CD4-positive, alpha-beta T cell (primary cell): ENCODE results near the gene MED15. TPM values are rescaled to one million over a fixed set of nuclear protein-coding genes. Genes with fewer than 3 reads are reported as not detected.

Source experiments
- ATAC-seq: fragments of 200-7000 bp; cut with Tn5 transposase; one replicate; pipeline ENCODE4 v1.10.0; 2022; ENCODE audit warnings: mild to moderate bottlenecking; ENCODE audit not compliant: poor library complexity
- CTCF ChIA-PET: fragments of 350-600 bp; sonication (Branson Sonifier 250); formaldehyde crosslinking; loops from one replicate; lab custom pipeline; 2021; ENCODE audit warnings: antibody characterized with exemption, inconsistent platforms; lab: Charles Lee
- POLR2A ChIA-PET: fragments of 350-600 bp; sonication (Branson Sonifier 250); formaldehyde crosslinking; loops from one replicate; lab custom pipeline; 2021; ENCODE audit warnings: antibody characterized with exemption, inconsistent platforms; lab: Charles Lee
- DNase-seq, 14 experiments: peaks; one replicate each; pipeline ENCODE4 v3.0.0-alpha.2; 2013 to 2020; ENCODE audit warnings: mixed read lengths in 2 of 14
- H3K27ac ChIP-seq, 2 donors: one replicate each; pipeline versions ENCODE4 v1.5.1 to v1.7.0; 2013; ENCODE audit warnings: low read length in 2 of 2, low read depth in 1 of 2, mild to moderate bottlenecking in 1 of 2
- H3K27me3 ChIP-seq, 2 experiments: 1 replicate in 1 of 2; 2 replicates in 1 of 2; pipeline versions ENCODE4 v1.6.1 to v1.7.0; 2013; ENCODE audit warnings: low read length in 2 of 2, control low read depth in 1 of 2, mild to moderate bottlenecking in 1 of 2, moderate library complexity in 1 of 2; ENCODE audit not compliant: insufficient read depth in 2 of 2, control insufficient read depth in 1 of 2
- H3K36me3 ChIP-seq: one replicate; pipeline ENCODE4 v1.6.1; 2013; ENCODE audit warnings: low read length, control low read depth; ENCODE audit not compliant: insufficient read depth
- H3K4me1 ChIP-seq: one replicate; pipeline ENCODE4 v1.6.1; 2013; ENCODE audit warnings: low read length, control low read depth; ENCODE audit not compliant: insufficient read depth
- H3K4me3 ChIP-seq: one replicate; pipeline ENCODE4 v1.5.1; 2013; ENCODE audit warnings: mild to moderate bottlenecking, low read length, moderate library complexity
- H3K9me3 ChIP-seq, 2 experiments: 1 replicate in 1 of 2; 2 replicates in 1 of 2; pipeline versions ENCODE4 v1.6.1 to v1.7.0; 2013; ENCODE audit warnings: low read length in 2 of 2, mild to moderate bottlenecking in 2 of 2, control low read depth in 1 of 2, moderate library complexity in 1 of 2; ENCODE audit not compliant: control insufficient read depth in 1 of 2, insufficient read depth in 1 of 2
- H3K27ac Mint-ChIP-seq: one replicate; pipeline ENCODE4 v1.8.0; 2020; ENCODE audit warnings: mixed read lengths
- H3K27me3 Mint-ChIP-seq: one replicate; pipeline ENCODE4 v1.8.0; 2021; ENCODE audit warnings: mixed read lengths
- H3K36me3 Mint-ChIP-seq: one replicate; pipeline ENCODE4 v1.8.0; 2021; ENCODE audit warnings: low read depth, mixed read lengths
- H3K4me1 Mint-ChIP-seq: one replicate; pipeline ENCODE4 v1.8.0; 2021; ENCODE audit warnings: low read depth, mixed read lengths
- H3K4me3 Mint-ChIP-seq: one replicate; pipeline ENCODE4 v1.8.0; 2020; ENCODE audit warnings: mild to moderate bottlenecking, mixed read lengths
- H3K9me3 Mint-ChIP-seq: one replicate; pipeline ENCODE4 v1.8.0; 2020; ENCODE audit warnings: mixed read lengths
- CTCF ChIP-seq: fragments of 200-600 bp; IDR thresholded peaks from one replicate; pipeline ENCODE4 v1.8.0; 2022; ENCODE audit warnings: antibody characterized with exemption, mild to moderate bottlenecking
- intact Hi-C, 2 experiments: fragments of 100-400 bp; cut with DNase I in 1 of 2; cut with micrococcal nuclease in 1 of 2; formaldehyde crosslinking; loops; one replicate each; pipeline versions ENCODE4 v1.15.1 to v1.9.0; 2023 to 2025; cut with DNase I, micrococcal nuclease
- total RNA-seq, 174 experiments: library from RNA in 2 of 174; stranded (reverse) in 2 of 174; gene quantifications; one replicate each; pipeline ENCODE4 v1.2.3 and lab custom pipeline; 2021 to 2026

The MED15 gene
- total RNA-seq, 2 experiments from 2014 or later = 181 to 191 TPM

GRCh38 chr22:20615021-20615420 lies 107.6 kb downstream of the MED15 start:
- H3K4me3 Mint-ChIP-seq = no peak overlapping the region
- intact Hi-C loops = no loop called here
- Histone ChIP-seq H3K27ac (no peak overlapping the region), H3K4me3 (no peak overlapping the region), H3K27me3 (no peaks in the 10 kb centered on the region), H3K9me3 (no peaks in the 10 kb centered on the region), H3K36me3 (no peaks in the 10 kb centered on the region), H3K4me1 (no peaks in the 10 kb centered on the region)
- H3K36me3 Mint-ChIP-seq = no peaks in the 10 kb centered on the region
- ATAC-seq (no peak), DNase-seq (no peak)
- H3K9me3 Mint-ChIP-seq = no peaks in the 10 kb centered on the region
- CTCF ChIA-PET = interaction anchor here (0.7 kb wide), 1 partner anchor 155 kb away, joined by 3 read pairs; no protein-coding TSS in a partner anchor
- no peak overlapping the region for H3K27ac Mint-ChIP-seq
- no peaks in the 10 kb centered on the region for H3K4me1 Mint-ChIP-seq
- H3K27me3 Mint-ChIP-seq = no peaks in the 10 kb centered on the region
- TF ChIP-seq CTCF = no peak
- POLR2A ChIA-PET = no interaction called here

DNA sequence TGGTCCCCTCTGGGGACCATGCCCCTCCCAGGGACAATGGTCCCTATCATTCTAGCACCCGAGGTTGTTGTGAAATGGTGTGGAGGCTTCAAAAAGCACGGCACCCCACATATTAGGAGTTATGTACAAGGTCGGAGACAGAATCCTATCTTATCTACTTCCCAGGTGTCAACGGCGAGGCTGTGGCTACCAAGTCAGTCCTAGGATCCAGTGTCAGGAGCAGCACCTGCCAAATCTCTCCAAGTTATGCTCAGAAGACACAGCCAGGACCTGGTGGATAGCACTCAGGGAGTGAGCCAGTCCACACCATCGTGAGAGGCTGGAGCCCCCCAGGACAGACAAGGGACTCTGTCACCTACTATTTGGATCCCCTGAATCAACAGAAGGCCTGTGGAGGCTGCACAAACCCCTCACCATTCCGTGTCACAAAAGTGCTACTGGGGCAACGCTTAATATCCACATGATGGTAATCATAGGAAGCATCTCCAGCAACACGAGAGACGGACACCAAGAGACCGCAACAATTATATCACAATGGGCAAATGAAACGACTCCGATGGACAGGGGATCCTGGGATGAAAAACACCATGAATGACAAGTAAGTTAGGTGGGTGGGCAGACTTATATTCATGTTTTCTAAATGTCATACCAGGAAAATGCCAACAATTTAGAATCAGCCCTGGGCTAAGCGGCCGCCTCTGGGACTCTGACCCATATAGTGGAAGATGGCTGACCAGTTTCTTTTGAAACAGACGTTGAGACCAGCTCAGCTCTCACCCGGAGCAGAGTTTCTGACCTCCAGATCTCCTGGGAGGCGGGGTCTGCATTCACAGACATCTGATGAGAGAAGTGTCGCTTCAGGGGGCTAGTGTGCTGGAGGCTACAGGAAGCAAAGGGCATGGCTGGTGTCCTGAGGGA lies 108.4 kb downstream of the MED15 start:
- ChIA-PET CTCF (no interaction called here), POLR2A (no interaction called here)
- intact Hi-C loops = no loop called here
- Histone ChIP-seq H3K4me3 (no peak overlapping the region), H3K4me1 (no peaks in the 10 kb centered on the region), H3K36me3 (no peaks in the 10 kb centered on the region), H3K27ac (no peak overlapping the region), H3K27me3 (no peaks in the 10 kb centered on the region), H3K9me3 (no peaks in the 10 kb centered on the region)
- H3K4me1 Mint-ChIP-seq = no peaks in the 10 kb centered on the region
- H3K9me3 Mint-ChIP-seq = no peaks in the 10 kb centered on the region
- no peaks in the 10 kb centered on the region for H3K36me3 Mint-ChIP-seq
- no peak overlapping the region for H3K4me3 Mint-ChIP-seq
- DNase-seq = no peak
- H3K27ac Mint-ChIP-seq = no peak overlapping the region
- no peak for ATAC-seq
- no peak for TF ChIP-seq CTCF
- H3K27me3 Mint-ChIP-seq = no peaks in the 10 kb centered on the region

DNA sequence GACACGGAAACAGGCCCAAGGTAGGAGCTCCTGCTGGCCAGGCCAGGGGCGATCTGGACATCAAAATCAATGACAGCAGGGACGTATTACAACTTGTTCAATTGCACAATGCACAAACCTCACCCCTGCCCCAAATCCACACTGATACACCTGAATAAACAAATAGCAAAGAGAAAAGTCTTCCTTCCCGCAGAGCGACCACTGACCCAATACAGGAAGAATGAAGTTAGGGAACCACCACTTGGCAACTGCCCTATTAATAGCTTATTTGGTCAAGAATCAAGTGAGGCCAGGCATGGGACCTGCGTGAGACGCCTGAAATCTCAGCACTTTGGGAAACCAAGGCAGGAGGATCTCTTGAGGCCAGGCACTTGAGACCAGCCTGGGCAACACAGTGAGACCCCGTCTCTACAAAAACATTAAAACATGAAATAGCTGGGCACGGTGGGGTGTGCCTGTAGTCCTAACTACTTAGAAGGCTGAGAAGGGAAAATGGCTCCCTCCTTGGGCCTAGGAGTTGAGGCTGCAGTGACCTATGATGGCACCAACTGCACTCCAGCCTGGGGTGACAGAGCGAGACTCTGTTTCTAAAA lies 109.1 kb downstream of the MED15 start:
- Mint-ChIP-seq H3K4me1 (no peaks in the 10 kb centered on the region), H3K9me3 (no peaks in the 10 kb centered on the region), H3K36me3 (no peaks in the 10 kb centered on the region), H3K27ac (no peak overlapping the region), H3K27me3 (no peaks in the 10 kb centered on the region), H3K4me3 (no peak overlapping the region)
- no peaks in the 10 kb centered on the region for H3K27me3 ChIP-seq
- no peak overlapping the region for H3K4me3 ChIP-seq
- ChIA-PET POLR2A (no interaction called here), CTCF (no interaction called here)
- DNase-seq (no peak), ATAC-seq (no peak)
- H3K36me3 ChIP-seq = no peaks in the 10 kb centered on the region
- intact Hi-C loops = no loop called here
- H3K27ac ChIP-seq = no peak overlapping the region
- no peaks in the 10 kb centered on the region for H3K4me1 ChIP-seq
- TF ChIP-seq CTCF = no peak
- H3K9me3 ChIP-seq = no peaks in the 10 kb centered on the region
